ENCODE measurements around the gene FASLG. TPM values are rescaled to one million over a fixed set of nuclear protein-coding genes. Genes with fewer than 3 reads are reported as not detected.
A peak's percentile ranks its signal among the peaks of the same experiment; 100 is the strongest.

Gene FASLG
- total RNA-seq, 1 experiment from 2014 or later: not detected

GRCh38 chr1:172654535-172654934 lies 4.4 kb upstream of the FASLG start:
- Histone ChIP-seq H3K27ac (ENCODE audit: low read length) (no peak overlapping the region), H3K9me3 (ENCODE audit: control insufficient read depth, insufficient read depth, low read depth, low read length) (no peaks in the 10 kb centered on the region), H3K4me1 (ENCODE audit: control insufficient read depth, insufficient read depth, low read length) (no peaks in the 10 kb centered on the region), H3K27me3 (ENCODE audit: control insufficient read depth, insufficient read depth, low read length) (no peaks in the 10 kb centered on the region), H3K36me3 (ENCODE audit: control insufficient read depth, insufficient read depth, low read length) (no peaks in the 10 kb centered on the region), H3K4me3 (ENCODE audit: low read depth in 2 of 2, low read length in 2 of 2) (no peak overlapping the region)
- ChIA-PET CTCF (no interaction called here), POLR2A (no interaction called here)
- TF ChIP-seq CTCF (IDR thresholded peaks at IDR 0.05): no peak
- no peak for TF ChIP-seq POLR2AphosphoS5 (IDR thresholded peaks at IDR 0.05; ENCODE audit: low read depth, low read length)
- TF ChIP-seq TCF7L2 (IDR thresholded peaks at IDR 0.05; ENCODE audit: low read depth, low read length): no peak
- TF ChIP-seq REST (IDR thresholded peaks at IDR 0.05; ENCODE audit: insufficient read depth in 1 of 2, low read depth in 2 of 2, low read length in 1 of 2): no peak
- TF ChIP-seq SIN3A (IDR thresholded peaks at IDR 0.05; ENCODE audit: borderline replicate concordance, insufficient read depth, low read depth, low read length): no peak
- BruUV-seq (replicated peaks): no TSS peak
- ATAC-seq (peak; percentile 68; the same call in 1 of the 2 replicates), DNase-seq (ENCODE audit: low read depth, low spot score) (peak; percentile 22)
- in situ Hi-C loops (cut with HindIII; ENCODE audit: low pct_unique_long_range_greater_than_20kb, low sequenced_read_pairs): no loop called here
- intact Hi-C loops (cut with micrococcal nuclease; ENCODE audit: unreplicated experiment): no loop called here

GRCh38 chr1:172656576-172656975 lies 2.3 kb upstream of the FASLG start:
- no peaks in the 10 kb centered on the region for H3K4me1 ChIP-seq (ENCODE audit: control insufficient read depth, insufficient read depth, low read length)
- H3K36me3 ChIP-seq (ENCODE audit: control insufficient read depth, insufficient read depth, low read length): no peaks in the 10 kb centered on the region
- H3K4me3 ChIP-seq (ENCODE audit: low read depth in 2 of 2, low read length in 2 of 2): no peak overlapping the region
- no peaks in the 10 kb centered on the region for H3K9me3 ChIP-seq (ENCODE audit: control insufficient read depth, insufficient read depth, low read depth, low read length)
- CTCF ChIA-PET: no interaction called here
- intact Hi-C loops (cut with micrococcal nuclease; ENCODE audit: unreplicated experiment) (no loop called here), in situ Hi-C loops (cut with HindIII; ENCODE audit: low pct_unique_long_range_greater_than_20kb, low sequenced_read_pairs) (no loop called here)
- ATAC-seq (no peak), DNase-seq (ENCODE audit: low read depth, low spot score) (no peak)
- no peak overlapping the region for H3K27ac ChIP-seq (ENCODE audit: low read length)
- H3K27me3 ChIP-seq (ENCODE audit: control insufficient read depth, insufficient read depth, low read length): no peaks in the 10 kb centered on the region
- TF ChIP-seq TCF7L2 (IDR thresholded peaks at IDR 0.05; ENCODE audit: low read depth, low read length) (no peak), POLR2AphosphoS5 (IDR thresholded peaks at IDR 0.05; ENCODE audit: low read depth, low read length) (no peak)
- POLR2A ChIA-PET: no interaction called here
- no TSS peak for BruUV-seq (replicated peaks)

- in situ Hi-C loops (cut with HindIII; ENCODE audit: low pct_unique_long_range_greater_than_20kb, low sequenced_read_pairs): no loop called here
- ChIA-PET CTCF (no interaction called here), POLR2A (no interaction called here)
- TF ChIP-seq CTCF (IDR thresholded peaks at IDR 0.05) (no peak), SIN3A (IDR thresholded peaks at IDR 0.05; ENCODE audit: borderline replicate concordance, insufficient read depth, low read depth, low read length) (no peak), POLR2AphosphoS5 (IDR thresholded peaks at IDR 0.05; ENCODE audit: low read depth, low read length) (no peak), TCF7L2 (IDR thresholded peaks at IDR 0.05; ENCODE audit: low read depth, low read length) (no peak), REST (IDR thresholded peaks at IDR 0.05; ENCODE audit: insufficient read depth in 1 of 2, low read depth in 2 of 2, low read length in 1 of 2) (no peak)
- Histone ChIP-seq H3K4me1 (ENCODE audit: control insufficient read depth, insufficient read depth, low read length) (no peaks in the 10 kb centered on the region), H3K9me3 (ENCODE audit: control insufficient read depth, insufficient read depth, low read depth, low read length) (no peaks in the 10 kb centered on the region), H3K36me3 (ENCODE audit: control insufficient read depth, insufficient read depth, low read length) (no peaks in the 10 kb centered on the region), H3K27ac (ENCODE audit: low read length) (no peak overlapping the region), H3K4me3 (ENCODE audit: low read depth in 2 of 2, low read length in 2 of 2) (no peak overlapping the region), H3K27me3 (ENCODE audit: control insufficient read depth, insufficient read depth, low read length) (no peaks in the 10 kb centered on the region)
- ATAC-seq: no peak
- no TSS peak for BruUV-seq (replicated peaks)
- intact Hi-C loops (cut with micrococcal nuclease; ENCODE audit: unreplicated experiment): no loop called here
- no peak for DNase-seq (ENCODE audit: low read depth, low spot score)
Observed at GRCh38 chr1:172657586-172657985, 1.3 kb upstream of the FASLG start.
